Testis (tissue), 3 donors: ENCODE data around the gene LBH. TPM values are rescaled to one million over a fixed set of nuclear protein-coding genes. Genes with fewer than 3 reads are reported as not detected.

ENCODE experiments used
- DNase-seq: peaks from one replicate; pipeline ENCODE4 v3.0.0-alpha.2; 2019
- H3K27ac ChIP-seq, 2 donors: fragments of 200-600 bp; sonication (generic); one replicate each; pipeline ENCODE4 v1.5.1; 2019
- H3K27me3 ChIP-seq: fragments of 200-600 bp; sonication (generic); one replicate; pipeline ENCODE4 v1.5.1; 2019
- H3K36me3 ChIP-seq: fragments of 200-600 bp; sonication (generic); one replicate; pipeline ENCODE4 v1.5.1; 2017; ENCODE audit warnings: low read depth; ENCODE audit errors: missing control alignments
- H3K4me1 ChIP-seq: fragments of 200-600 bp; sonication (generic); one replicate; pipeline ENCODE4 v1.5.1; 2019
- H3K4me3 ChIP-seq, 2 donors: fragments of 200-600 bp; sonication (generic); one replicate each; pipeline ENCODE4 v1.5.1; 2017 to 2019
- H3K9me3 ChIP-seq: fragments of 200-600 bp; sonication (generic); one replicate; pipeline ENCODE4 v1.5.1; 2017
- CTCF ChIP-seq, 3 experiments: fragments of 450-650 bp in 2 of 3; fragments of 200-600 bp in 1 of 3; sonication (generic) in 1 of 3; IDR thresholded peaks; one replicate each; pipeline ENCODE4 v1.5.1; 2016 to 2019; ENCODE audit warnings: antibody characterized with exemption in 3 of 3, mild to moderate bottlenecking in 2 of 3, moderate library complexity in 1 of 3
- POLR2A ChIP-seq: fragments of 450-650 bp; IDR thresholded peaks from one replicate; pipeline ENCODE4 v1.6.1; 2017; ENCODE audit warnings: antibody characterized with exemption, mild to moderate bottlenecking, moderate library complexity
- WGBS, 2 donors: methylation state at CpG; one replicate each; pipeline ENCODE4 v1.1.5; 2018; 5-methylcytosine and 5-hydroxymethylcytosine counted together
- intact Hi-C: fragments of 100-400 bp; cut with DNase I; formaldehyde crosslinking; loops from one replicate; pipeline ENCODE4 v1.15.1; 2023; ENCODE audit warnings: low total_unique reads
- polyA plus RNA-seq: library from polyadenylated mRNA; stranded (reverse); fragments of 350-450 nt; fragmentation: Illumina TruSeq; extraction: RNeasy Lipid Tissue Mini Kit (QIAGEN cat#74804); gene quantifications from one replicate; pipeline ENCODE4 v1.2.3, GENCODE V29; 2014; ENCODE audit warnings: low read depth, low replicate concordance; ENCODE audit not compliant: insufficient read depth
- total RNA-seq, 2 donors: library from RNA; depleted of rRNA; stranded (reverse); fragments of >200 nt; gene quantifications; one replicate each; pipeline ENCODE4 v1.2.3, GENCODE V29; 2016

The LBH gene
- total and polyA plus RNA-seq, 3 donors from 2014 or later: 23.9 to 32.1 (median 25.7) TPM

- 85 to 88% methylated on average over 5 of the region's 5 CpGs for WGBS, 2 donors
Measured at GRCh38 chr2:30222636-30223360, 8.5 kb upstream of the LBH start.

GRCh38 chr2:30223413-30223874 lies 7.9 kb upstream of the LBH start:
- Histone ChIP-seq H3K27ac (no peak overlapping the region), H3K4me1 (peaks cover 14% of the 10 kb centered on the region), H3K27me3 (no peaks in the 10 kb centered on the region), H3K4me3 (no peak overlapping the region), H3K9me3 (no peaks in the 10 kb centered on the region), H3K36me3 (no peaks in the 10 kb centered on the region)
- WGBS, 2 donors: 77 to 90% methylated on average over 3 of the region's 3 CpGs
- DNase-seq: no peak
- intact Hi-C loops: no loop called here
- TF ChIP-seq CTCF (IDR thresholded peaks at IDR 0.05) (no peak), POLR2A (no peak)

More at GRCh38 chr2:30222636-30223360, 8.5 kb upstream of the LBH start:
- DNase-seq: no peak
- intact Hi-C loops: no loop called here
- Histone ChIP-seq H3K4me3 (no peak overlapping the region), H3K36me3 (no peaks in the 10 kb centered on the region), H3K27ac (no peak overlapping the region), H3K4me1 (peaks cover 14% of the 10 kb centered on the region), H3K9me3 (no peaks in the 10 kb centered on the region), H3K27me3 (no peaks in the 10 kb centered on the region)
- TF ChIP-seq POLR2A (no peak), CTCF (IDR thresholded peaks at IDR 0.05) (no peak)

GRCh38 chr2:30224151-30224550 lies 7.2 kb upstream of the LBH start:
- no peak for DNase-seq
- TF ChIP-seq CTCF (IDR thresholded peaks at IDR 0.05) (no peak), POLR2A (no peak)
- H3K9me3 ChIP-seq: no peaks in the 10 kb centered on the region
- H3K27me3 ChIP-seq: no peaks in the 10 kb centered on the region
- peaks cover 14% of the 10 kb centered on the region for H3K4me1 ChIP-seq
- H3K4me3 ChIP-seq: no peak overlapping the region
- H3K27ac ChIP-seq: no peak overlapping the region
- H3K36me3 ChIP-seq: no peaks in the 10 kb centered on the region
- intact Hi-C loops: no loop called here

GRCh38 chr2:30225131-30225762 lies 6.1 kb upstream of the LBH start:
- intact Hi-C loops: no loop called here
- H3K9me3 ChIP-seq: no peaks in the 10 kb centered on the region
- H3K4me3 ChIP-seq: peak overlapping the region; percentile 10 to 24
- peak overlapping the region; percentile 68 to 70 for H3K27ac ChIP-seq
- H3K27me3 ChIP-seq: no peaks in the 10 kb centered on the region
- peaks cover 16% of the 10 kb centered on the region for H3K4me1 ChIP-seq
- no peaks in the 10 kb centered on the region for H3K36me3 ChIP-seq
- WGBS, 2 donors: 26 to 28% methylated on average over 8 of the region's 8 CpGs
- peak; percentile 58 for DNase-seq
- TF ChIP-seq CTCF (IDR thresholded peaks at IDR 0.05) (no peak), POLR2A (no peak)
